ENCODE data around the gene CYP4B1. TPM values are rescaled to one million over a fixed set of nuclear protein-coding genes. Genes with fewer than 3 reads are reported as not detected.

Gene CYP4B1
- total RNA-seq, 1 experiment from 2014 or later, result not detected

- Histone ChIP-seq H3K4me1 (no peaks in the 10 kb centered on the region), H3K9me3 (no peaks in the 10 kb centered on the region), H3K4me3 (ENCODE audit: low read depth, low read length) (no peak overlapping the region), H3K36me3 (ENCODE audit: control insufficient read depth, insufficient read depth, low read length) (no peaks in the 10 kb centered on the region), H3K27me3 (replicated peaks; ENCODE audit: control insufficient read depth, insufficient read depth, low read length) (no peaks in the 10 kb centered on the region)
- Mint-ChIP-seq H3K36me3 (ENCODE audit: insufficient read depth, unreplicated experiment) (no peaks in the 10 kb centered on the region), H3K9me3 (ENCODE audit: unreplicated experiment) (no peaks in the 10 kb centered on the region), H3K27ac (ENCODE audit: unreplicated experiment) (no peak overlapping the region), H3K4me1 (ENCODE audit: low read depth, unreplicated experiment) (no peaks in the 10 kb centered on the region), H3K4me3 (ENCODE audit: unreplicated experiment) (no peak overlapping the region), H3K27me3 (ENCODE audit: insufficient read depth, unreplicated experiment) (no peaks in the 10 kb centered on the region)
- no peak for DNase-seq
- BruUV-seq (replicated peaks), result no TSS peak
- TF ChIP-seq CTCF (IDR thresholded peaks at IDR 0.05; ENCODE audit: insufficient read depth in 1 of 2, low read depth in 1 of 2, low read length in 1 of 2, severe bottlenecking in 1 of 2, unreplicated experiment in 1 of 2), result no peak
- CTCF ChIA-PET, result no interaction called here
- intact Hi-C loops (cut with micrococcal nuclease; ENCODE audit: unreplicated experiment), result no loop called here
- POLR2A ChIA-PET, result no interaction called here
Measured at GRCh38 chr1:46817814-46818213, 19.0 kb downstream of the CYP4B1 start.

GRCh38 chr1:46818591-46818990 lies 19.7 kb downstream of the CYP4B1 start:
- Mint-ChIP-seq H3K27me3 (ENCODE audit: insufficient read depth, unreplicated experiment) (no peaks in the 10 kb centered on the region), H3K36me3 (ENCODE audit: insufficient read depth, unreplicated experiment) (no peaks in the 10 kb centered on the region), H3K4me1 (ENCODE audit: low read depth, unreplicated experiment) (no peaks in the 10 kb centered on the region), H3K9me3 (ENCODE audit: unreplicated experiment) (no peaks in the 10 kb centered on the region), H3K27ac (ENCODE audit: unreplicated experiment) (no peak overlapping the region), H3K4me3 (ENCODE audit: unreplicated experiment) (no peak overlapping the region)
- no peak for DNase-seq
- Histone ChIP-seq H3K9me3 (no peaks in the 10 kb centered on the region), H3K36me3 (ENCODE audit: control insufficient read depth, insufficient read depth, low read length) (no peaks in the 10 kb centered on the region), H3K4me3 (ENCODE audit: low read depth, low read length) (no peak overlapping the region), H3K4me1 (no peaks in the 10 kb centered on the region), H3K27me3 (replicated peaks; ENCODE audit: control insufficient read depth, insufficient read depth, low read length) (no peaks in the 10 kb centered on the region)
- POLR2A ChIA-PET, result no interaction called here
- no peak for TF ChIP-seq CTCF (IDR thresholded peaks at IDR 0.05; ENCODE audit: insufficient read depth in 1 of 2, low read depth in 1 of 2, low read length in 1 of 2, severe bottlenecking in 1 of 2, unreplicated experiment in 1 of 2)
- CTCF ChIA-PET, result no interaction called here
- intact Hi-C loops (cut with micrococcal nuclease; ENCODE audit: unreplicated experiment), result no loop called here
- no TSS peak for BruUV-seq (replicated peaks)

- no peaks in the 10 kb centered on the region for H3K27me3 ChIP-seq (replicated peaks; ENCODE audit: control insufficient read depth, insufficient read depth, low read length)
- no peaks in the 10 kb centered on the region for H3K36me3 ChIP-seq (ENCODE audit: control insufficient read depth, insufficient read depth, low read length)
- no peaks in the 10 kb centered on the region for H3K4me1 ChIP-seq
- no peaks in the 10 kb centered on the region for H3K9me3 ChIP-seq
- Mint-ChIP-seq H3K27ac (ENCODE audit: unreplicated experiment) (no peak overlapping the region), H3K27me3 (ENCODE audit: insufficient read depth, unreplicated experiment) (no peaks in the 10 kb centered on the region), H3K36me3 (ENCODE audit: insufficient read depth, unreplicated experiment) (no peaks in the 10 kb centered on the region), H3K9me3 (ENCODE audit: unreplicated experiment) (no peaks in the 10 kb centered on the region), H3K4me1 (ENCODE audit: low read depth, unreplicated experiment) (no peaks in the 10 kb centered on the region), H3K4me3 (ENCODE audit: unreplicated experiment) (no peak overlapping the region)
- no peak for DNase-seq
- no peak overlapping the region for H3K4me3 ChIP-seq (ENCODE audit: low read depth, low read length)
- CTCF ChIA-PET, result no interaction called here
- no peak for TF ChIP-seq CTCF (IDR thresholded peaks at IDR 0.05; ENCODE audit: insufficient read depth in 1 of 2, low read depth in 1 of 2, low read length in 1 of 2, severe bottlenecking in 1 of 2, unreplicated experiment in 1 of 2)
- POLR2A ChIA-PET, result no interaction called here
- intact Hi-C loops (cut with micrococcal nuclease; ENCODE audit: unreplicated experiment), result no loop called here
- no TSS peak for BruUV-seq (replicated peaks)
Measured at GRCh38 chr1:46819335-46819734, 20.5 kb downstream of the CYP4B1 start.
